Endodermal cell (in vitro differentiated cells): ENCODE measurements around the gene PAGE4. TPM values are rescaled to one million over a fixed set of nuclear protein-coding genes. Genes with fewer than 3 reads are reported as not detected.

Source experiments
- DNase-seq: peaks from one replicate; pipeline ENCODE4 v3.0.0-alpha.2; 2017
- H3K27ac ChIP-seq: 2 replicates; pipeline ENCODE4 v1.5.1; 2013; ENCODE audit warnings: mild to moderate bottlenecking, low read depth, low read length, moderate library complexity
- H3K27me3 ChIP-seq: 2 replicates; pipeline ENCODE4 v1.6.1; 2013; ENCODE audit warnings: mild to moderate bottlenecking, low read length, moderate library complexity; ENCODE audit not compliant: insufficient read depth, control insufficient read depth, poor library complexity, severe bottlenecking
- H3K36me3 ChIP-seq: 2 replicates; pipeline ENCODE4 v1.7.0; 2013; ENCODE audit warnings: mild to moderate bottlenecking, low read length, moderate library complexity; ENCODE audit not compliant: control insufficient read depth, insufficient read depth
- H3K4me1 ChIP-seq: one replicate; pipeline ENCODE4 v1.7.0; 2013; ENCODE audit warnings: low read length; ENCODE audit not compliant: control insufficient read depth, insufficient read depth
- H3K4me3 ChIP-seq: 2 replicates; pipeline ENCODE4 v1.5.1; 2013; ENCODE audit warnings: mild to moderate bottlenecking, low read length, moderate library complexity
- H3K9ac ChIP-seq: 2 replicates; pipeline ENCODE4 v1.6.1; 2013; ENCODE audit warnings: mild to moderate bottlenecking, low read length, moderate library complexity; ENCODE audit not compliant: poor library complexity, severe bottlenecking; ENCODE audit errors: extremely low read depth
- H3K9me3 ChIP-seq: 2 replicates; pipeline ENCODE4 v1.6.1; 2013; ENCODE audit warnings: mild to moderate bottlenecking, low read length, moderate library complexity; ENCODE audit not compliant: control insufficient read depth
- H3K27ac Mint-ChIP-seq: 2 replicates; pipeline ENCODE4 v1.8.0; 2020; ENCODE audit warnings: mixed read lengths
- H3K27me3 Mint-ChIP-seq: 2 replicates; pipeline ENCODE4 v1.8.0; 2021; ENCODE audit warnings: mild to moderate bottlenecking, mixed read lengths; ENCODE audit not compliant: insufficient read depth
- H3K36me3 Mint-ChIP-seq: 2 replicates; pipeline ENCODE4 v1.8.0; 2020; ENCODE audit warnings: low read depth, mixed read lengths
- H3K4me1 Mint-ChIP-seq: 2 replicates; pipeline ENCODE4 v1.8.0; 2020; ENCODE audit warnings: mixed read lengths
- H3K4me3 Mint-ChIP-seq: 2 replicates; pipeline ENCODE4 v1.8.0; 2020; ENCODE audit warnings: mild to moderate bottlenecking, moderate library complexity, mixed read lengths
- H3K9me3 Mint-ChIP-seq: 2 replicates; pipeline ENCODE4 v1.8.0; 2020; ENCODE audit warnings: mild to moderate bottlenecking, mixed read lengths
- CTCF ChIP-seq: fragments of 200-600 bp; sonication (generic); conservative IDR thresholded peaks from 2 replicates; pipeline ENCODE4 v1.5.0; 2021; ENCODE audit warnings: antibody characterized with exemption, mild to moderate bottlenecking
- WGBS, 2 experiments: methylation state at CpG; one replicate each; pipeline versions ENCODE4 v1.1.5 to v1.1.7; 2013; ENCODE audit warnings: missing lambda C conversion rate in 2 of 2, mixed read lengths in 1 of 2; ENCODE audit not compliant: insufficient coverage in 1 of 2, insufficient read length in 1 of 2; 5-methylcytosine and 5-hydroxymethylcytosine counted together
- total RNA-seq, 2 donors: library from RNA; stranded (reverse); fragmentation: NEBNext Ultra II Directional in 1 of 2; extraction: Animal tissue kit (Norgen Biotek cat#: 25700) in 1 of 2; gene quantifications; 2 replicates in 1 of 2; 3 replicates in 1 of 2; pipeline ENCODE4 v1.2.1, GENCODE V29; 2021

PAGE4 gene
- total RNA-seq, 2 donors from 2014 or later, result not detected

GRCh38 chrX:49840679-49841078, 11.6 kb downstream of the PAGE4 start:
- no peak overlapping the region for H3K4me3 Mint-ChIP-seq
- H3K4me1 Mint-ChIP-seq, result no peaks in the 10 kb centered on the region
- H3K36me3 Mint-ChIP-seq, result no peaks in the 10 kb centered on the region
- Histone ChIP-seq H3K27me3 (no peaks in the 10 kb centered on the region), H3K4me3 (no peak overlapping the region), H3K9me3 (no peaks in the 10 kb centered on the region), H3K27ac (peak overlapping the region; percentile 52), H3K36me3 (no peaks in the 10 kb centered on the region), H3K9ac (no peak overlapping the region), H3K4me1 (no peaks in the 10 kb centered on the region)
- H3K9me3 Mint-ChIP-seq, result peaks cover 59% of the 10 kb centered on the region
- peak; percentile 72 for TF ChIP-seq CTCF
- 46% methylated on average over 3 of the region's 3 CpGs; no CpG with 5 or more reads in 1 of the 2 experiments for WGBS, 2 experiments
- no peaks in the 10 kb centered on the region for H3K27me3 Mint-ChIP-seq
- no peak overlapping the region for H3K27ac Mint-ChIP-seq
- DNase-seq, result peak; percentile 90

- Mint-ChIP-seq H3K27ac (no peak overlapping the region), H3K4me1 (no peaks in the 10 kb centered on the region), H3K4me3 (no peak overlapping the region), H3K36me3 (no peaks in the 10 kb centered on the region), H3K9me3 (peaks cover 62% of the 10 kb centered on the region), H3K27me3 (no peaks in the 10 kb centered on the region)
- no peak overlapping the region for H3K4me3 ChIP-seq
- peak; percentile 64 for TF ChIP-seq CTCF
- no peak overlapping the region for H3K27ac ChIP-seq
- no peaks in the 10 kb centered on the region for H3K36me3 ChIP-seq
- DNase-seq, result no peak
- H3K9me3 ChIP-seq, result no peaks in the 10 kb centered on the region
- no peaks in the 10 kb centered on the region for H3K27me3 ChIP-seq
- no peaks in the 10 kb centered on the region for H3K4me1 ChIP-seq
- no peak overlapping the region for H3K9ac ChIP-seq
These were observed 13.5 kb downstream of the PAGE4 start for GRCh38 chrX:49842621-49843020.

DNA sequence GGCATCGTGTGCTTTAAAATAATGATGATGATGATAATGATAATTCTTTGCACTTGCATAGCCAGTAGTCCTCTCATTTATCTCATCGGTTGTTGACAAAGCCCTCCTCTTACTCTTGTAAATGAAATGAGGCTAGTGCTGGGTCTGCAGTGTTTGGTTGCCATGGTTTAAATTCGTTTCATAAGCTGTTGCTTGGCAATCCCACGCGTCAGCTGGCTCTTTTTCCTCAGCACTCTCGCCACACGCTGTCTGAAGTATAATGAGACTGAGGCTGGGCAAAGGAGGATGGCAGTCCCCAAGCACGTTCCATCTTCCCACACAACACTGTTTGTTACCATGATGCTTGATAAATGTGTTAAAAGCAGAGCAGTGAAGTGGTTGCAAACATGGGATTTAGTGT, 15.5 kb downstream of the PAGE4 start:
- no peak overlapping the region for H3K9ac ChIP-seq
- Mint-ChIP-seq H3K36me3 (no peaks in the 10 kb centered on the region), H3K4me1 (no peaks in the 10 kb centered on the region), H3K4me3 (no peak overlapping the region), H3K27me3 (no peaks in the 10 kb centered on the region), H3K27ac (no peak overlapping the region), H3K9me3 (peaks cover 70% of the 10 kb centered on the region)
- no peak for TF ChIP-seq CTCF
- no peaks in the 10 kb centered on the region for H3K4me1 ChIP-seq
- H3K36me3 ChIP-seq, result no peaks in the 10 kb centered on the region
- H3K27me3 ChIP-seq, result no peaks in the 10 kb centered on the region
- WGBS, 2 experiments, result 71 to 74% methylated on average over 1 to 7 of the region's 8 CpGs
- H3K4me3 ChIP-seq, result no peak overlapping the region
- DNase-seq, result no peak
- H3K27ac ChIP-seq, result peak overlapping the region; percentile 71
- no peaks in the 10 kb centered on the region for H3K9me3 ChIP-seq
